HG02588 (cell line): ENCODE measurements around the gene LSG1.
"Not testable (repeated sequence)": the region's sequence is repeated elsewhere in the genome, so short reads cannot be mapped to it uniquely, and the experiment has no call there.

Experiments used
- ATAC-seq: cut with Tn5 transposase; IDR thresholded peaks from one replicate; pipeline ENCODE4 v1.9.1; 2021; ENCODE audit warnings: mild to moderate bottlenecking, moderate library complexity; ENCODE audit not compliant: unreplicated experiment

LSG1 gene

DNA sequence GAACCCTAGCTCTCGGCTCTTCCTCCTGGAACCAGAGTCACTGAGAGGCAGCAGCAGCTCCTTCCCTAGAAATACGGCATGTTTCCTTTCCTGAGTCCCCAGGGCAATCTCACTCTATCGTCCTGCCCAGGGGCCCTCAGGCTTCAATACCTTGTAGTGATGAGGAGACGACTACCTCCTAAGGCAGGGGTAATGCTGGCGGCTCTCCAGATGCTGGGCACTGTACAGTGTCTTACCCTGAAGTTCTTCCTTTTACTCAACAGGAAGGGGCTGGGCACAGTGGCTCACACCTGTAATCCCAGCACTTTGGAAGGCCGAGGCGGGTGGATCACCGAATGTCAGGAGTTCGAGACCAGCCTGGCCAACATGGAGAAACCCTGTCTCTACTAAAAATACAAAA, 52.2 kb downstream of the LSG1 start:
- ATAC-seq: no peak

DNA sequence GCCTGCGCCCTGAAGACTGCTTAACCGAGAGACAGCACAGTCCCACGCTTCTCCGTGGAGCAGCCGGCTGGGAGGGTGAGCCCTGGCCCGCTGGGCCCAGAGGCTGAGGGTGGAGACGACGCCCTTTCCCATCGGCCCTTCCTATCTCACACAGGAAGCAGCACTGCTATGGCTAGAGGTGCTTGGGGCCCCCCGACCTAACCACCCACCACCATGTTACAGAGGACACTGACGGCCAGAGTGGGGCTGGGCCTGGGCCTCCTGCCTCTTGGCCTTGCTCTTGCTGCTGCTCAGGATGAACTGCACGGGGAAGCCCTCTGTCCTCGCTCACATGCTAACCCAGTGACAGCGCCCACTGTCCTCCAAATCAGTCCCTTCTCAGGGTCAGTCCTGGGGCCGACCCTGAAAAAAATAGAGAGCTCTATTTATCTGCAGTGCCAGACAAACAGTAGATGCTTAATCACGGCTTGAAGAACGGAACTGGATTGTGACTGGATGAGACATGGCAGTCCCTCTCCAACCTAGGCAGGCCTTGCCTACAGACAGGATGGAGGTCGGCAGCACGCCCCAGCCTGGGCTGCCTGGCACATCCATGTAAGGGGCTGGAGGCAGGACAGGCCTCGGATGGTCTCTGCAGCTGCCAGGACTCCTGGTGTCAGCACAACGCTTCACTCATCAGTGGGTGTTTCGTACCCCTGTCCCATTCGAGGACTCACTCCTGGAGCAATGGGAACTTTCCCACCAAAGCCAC, 53.0 kb downstream of the LSG1 start:
- ATAC-seq: no peak

DNA sequence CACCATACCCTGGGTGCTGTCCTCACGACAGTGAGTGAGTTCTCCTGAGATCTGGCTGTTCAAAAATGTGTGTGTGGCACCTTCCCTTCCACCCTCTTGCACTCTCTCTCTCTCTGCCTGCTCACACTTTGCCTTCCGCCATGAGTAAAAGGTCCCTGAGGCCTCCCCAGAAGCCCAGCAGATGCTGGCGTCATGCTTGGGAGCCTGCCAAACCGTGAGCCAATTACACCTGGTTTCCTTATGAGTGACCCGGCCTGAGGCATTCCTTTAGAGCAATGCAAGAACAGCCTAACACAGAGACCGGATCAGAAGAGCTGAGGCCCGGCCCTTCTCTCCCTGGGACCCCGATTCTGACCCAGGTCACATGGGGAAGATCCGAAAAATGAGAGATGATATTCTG, 54.2 kb downstream of the LSG1 start:
- no peak for ATAC-seq

DNA sequence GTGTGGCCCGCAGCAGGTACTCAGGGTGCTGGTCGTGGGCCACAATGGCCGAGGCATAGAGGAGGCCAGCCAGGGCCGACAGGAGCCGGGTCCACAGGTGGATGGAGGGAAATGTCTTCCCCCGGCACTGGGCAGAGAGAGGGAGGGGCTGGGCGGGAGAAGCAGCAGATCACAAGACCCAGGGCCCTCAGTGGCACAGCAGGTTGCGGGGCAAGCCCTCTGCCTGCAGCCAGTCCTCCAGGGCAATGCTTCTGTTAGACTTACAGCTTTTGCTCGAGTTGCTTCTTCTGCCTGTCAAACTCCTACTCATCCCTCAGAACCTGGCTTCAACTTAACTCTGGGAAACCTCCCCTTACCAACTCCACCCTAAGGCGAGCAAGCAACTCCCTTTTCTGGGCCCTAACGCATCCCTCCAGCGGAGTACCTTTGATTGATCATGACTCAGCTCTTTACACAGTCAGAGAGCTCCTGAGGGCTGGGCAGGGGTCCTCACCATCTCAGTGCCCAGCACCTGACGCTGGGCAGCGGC, 54.8 kb downstream of the LSG1 start:
- ATAC-seq: no peak

DNA sequence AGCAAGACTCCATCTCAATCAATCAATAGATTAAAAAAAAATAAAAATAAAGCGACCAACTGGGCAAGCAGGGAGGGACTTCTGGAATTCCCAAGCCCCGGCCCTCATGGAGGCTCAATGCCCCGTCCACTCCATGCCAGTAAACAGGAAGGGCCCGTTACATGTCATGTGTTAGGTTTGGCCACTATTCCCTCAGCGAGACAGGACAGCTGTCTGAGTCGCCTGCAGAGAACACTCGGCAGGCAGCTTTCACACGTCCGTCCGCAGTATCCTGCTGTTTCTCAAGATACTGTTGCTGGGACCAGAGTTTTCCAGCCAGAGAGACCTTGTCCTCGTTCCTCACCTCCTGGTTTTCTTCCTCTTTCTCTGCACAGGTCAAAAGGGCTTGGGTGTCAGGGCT, 56.8 kb downstream of the LSG1 start:
- no peak for ATAC-seq

DNA sequence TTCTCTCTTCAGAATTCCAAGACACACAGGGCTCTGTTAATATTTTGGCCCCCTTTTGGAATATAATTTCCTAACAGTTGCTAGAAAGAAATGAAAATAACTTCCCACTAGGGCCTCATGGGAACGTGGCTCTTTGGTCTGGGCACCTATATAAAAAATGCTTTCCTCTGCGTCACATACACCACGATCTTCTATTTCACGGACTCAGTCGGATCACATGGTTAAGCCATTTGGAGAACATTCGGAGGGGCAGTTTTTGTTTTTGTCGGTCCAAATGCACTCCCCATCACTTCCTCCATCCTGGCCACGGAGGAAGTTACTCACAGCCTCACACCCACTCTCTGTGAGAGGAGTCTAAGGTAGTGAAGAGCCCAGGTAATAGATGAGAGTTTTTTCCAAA, 59.8 kb downstream of the LSG1 start:
- no peak for ATAC-seq

- ATAC-seq: no peak
Observed at GRCh38 chr3:194610689-194611088, 61.3 kb downstream of the LSG1 start.

- no peak for ATAC-seq
Observed at GRCh38 chr3:194609601-194610000, 62.4 kb downstream of the LSG1 start.

DNA sequence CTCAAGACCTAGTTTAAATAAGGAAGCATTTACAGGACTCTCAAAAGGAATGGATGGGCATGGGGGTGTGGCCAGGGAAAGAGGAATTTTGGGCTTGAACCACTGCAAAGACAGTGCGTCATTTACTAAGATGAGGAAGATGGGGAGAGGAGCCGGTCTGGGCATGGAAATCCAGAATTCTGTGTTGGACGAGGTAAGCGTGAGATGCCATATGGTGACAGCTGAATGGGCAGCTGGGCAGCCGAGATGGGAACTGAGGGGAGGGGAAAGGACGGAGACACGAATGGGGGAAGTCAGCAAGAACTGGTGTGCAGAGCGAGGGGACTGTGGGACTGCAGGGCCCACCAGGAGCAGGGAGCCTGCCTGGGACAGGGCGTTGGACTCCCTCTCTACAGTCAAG, 63.0 kb downstream of the LSG1 start:
- ATAC-seq: no peak

- no peak for ATAC-seq
Observed at GRCh38 chr3:194607592-194608389, 64.2 kb downstream of the LSG1 start.

DNA sequence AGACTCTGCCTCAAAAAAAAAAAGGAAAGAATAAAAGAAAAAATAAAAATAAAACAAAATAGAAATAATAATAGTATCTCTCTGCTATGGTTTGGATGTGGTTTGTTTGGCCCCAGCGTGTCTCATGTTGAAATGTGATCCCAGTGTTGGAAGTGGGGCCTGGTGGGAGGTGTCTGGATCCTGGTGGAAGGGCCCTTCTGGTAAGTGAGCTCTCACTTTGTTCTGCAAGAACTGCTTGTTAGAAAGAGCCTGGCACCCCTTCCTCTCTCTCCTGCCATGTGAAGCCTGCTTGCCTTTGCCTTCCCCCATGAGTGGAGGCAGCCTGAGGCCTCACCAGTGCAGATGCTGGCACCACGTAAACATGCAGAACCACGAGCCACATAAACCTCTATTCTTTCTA, 65.0 kb downstream of the LSG1 start:
- ATAC-seq: no peak

DNA sequence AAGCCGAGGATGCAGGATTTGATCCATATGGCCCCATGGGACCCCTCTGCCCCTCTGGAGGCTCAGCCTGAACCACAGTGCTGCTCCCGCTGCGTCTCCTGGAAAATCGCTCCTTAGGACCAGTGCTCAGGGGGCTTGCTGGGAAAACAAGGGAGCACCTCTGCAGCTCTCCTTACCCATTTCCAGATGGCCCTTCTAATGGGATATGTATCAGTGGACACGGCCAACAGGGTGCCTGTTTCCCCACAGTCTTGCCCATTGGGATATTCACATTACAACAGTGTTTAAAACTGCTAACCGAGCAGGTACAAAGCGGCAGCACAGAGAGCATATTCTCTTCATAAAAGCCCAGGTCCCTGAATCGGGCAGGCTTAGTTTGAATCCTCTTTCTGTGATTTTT, 65.8 kb downstream of the LSG1 start:
- no peak for ATAC-seq

DNA sequence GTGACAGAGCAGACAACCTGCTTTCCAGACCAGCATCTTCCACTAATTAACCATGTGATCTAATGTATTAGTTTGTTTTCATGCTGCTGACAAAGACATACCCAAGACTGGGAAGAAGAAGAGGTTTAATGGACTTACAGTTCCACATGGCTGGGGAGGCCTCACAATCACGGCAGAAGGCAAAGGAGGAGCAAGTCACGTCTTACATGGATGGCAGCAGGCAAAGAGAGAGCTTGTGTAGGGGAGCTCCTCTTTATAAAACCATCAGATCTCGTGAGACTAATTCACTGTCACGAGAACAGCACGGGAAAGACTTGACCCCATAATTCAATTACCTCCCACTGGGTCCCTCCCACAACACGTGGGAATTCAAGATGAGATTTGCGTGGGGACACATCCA, 66.7 kb downstream of the LSG1 start:
- not testable (repeated sequence) for ATAC-seq

- no peak for ATAC-seq
Observed at GRCh38 chr3:194604837-194605236, 67.2 kb downstream of the LSG1 start.

GRCh38 chr3:194604126-194604525, 67.9 kb downstream of the LSG1 start:
- ATAC-seq: no peak

DNA sequence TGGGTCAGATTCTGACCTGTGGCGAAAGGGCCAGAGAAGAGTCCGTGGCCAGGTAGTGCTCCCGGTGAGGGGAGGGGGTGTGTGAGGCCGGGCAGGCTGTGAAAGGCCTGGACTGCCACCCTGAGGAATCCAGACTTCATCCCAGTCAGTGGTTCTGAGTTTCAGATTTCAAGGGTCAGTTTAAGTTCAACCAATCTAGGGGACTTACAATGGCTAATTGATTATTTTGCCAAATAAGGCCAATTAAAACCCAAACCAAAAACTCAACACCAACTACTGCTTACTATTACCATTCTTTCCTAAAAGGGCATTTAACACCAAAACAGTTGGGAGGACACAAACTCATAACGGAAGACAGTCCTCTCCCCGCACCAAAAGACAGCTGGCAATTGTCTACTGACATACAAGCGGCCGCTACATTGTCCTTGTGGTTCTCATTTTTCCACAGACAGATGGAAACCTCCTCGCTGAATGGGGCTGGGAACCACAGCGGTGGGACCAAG, 69.3 kb downstream of the LSG1 start:
- ATAC-seq: no peak

GRCh38 chr3:194598771-194599557, 73.0 kb downstream of the LSG1 start:
- no peak for ATAC-seq

- no peak for ATAC-seq
Observed at GRCh38 chr3:194596906-194597305, 75.1 kb downstream of the LSG1 start.

DNA sequence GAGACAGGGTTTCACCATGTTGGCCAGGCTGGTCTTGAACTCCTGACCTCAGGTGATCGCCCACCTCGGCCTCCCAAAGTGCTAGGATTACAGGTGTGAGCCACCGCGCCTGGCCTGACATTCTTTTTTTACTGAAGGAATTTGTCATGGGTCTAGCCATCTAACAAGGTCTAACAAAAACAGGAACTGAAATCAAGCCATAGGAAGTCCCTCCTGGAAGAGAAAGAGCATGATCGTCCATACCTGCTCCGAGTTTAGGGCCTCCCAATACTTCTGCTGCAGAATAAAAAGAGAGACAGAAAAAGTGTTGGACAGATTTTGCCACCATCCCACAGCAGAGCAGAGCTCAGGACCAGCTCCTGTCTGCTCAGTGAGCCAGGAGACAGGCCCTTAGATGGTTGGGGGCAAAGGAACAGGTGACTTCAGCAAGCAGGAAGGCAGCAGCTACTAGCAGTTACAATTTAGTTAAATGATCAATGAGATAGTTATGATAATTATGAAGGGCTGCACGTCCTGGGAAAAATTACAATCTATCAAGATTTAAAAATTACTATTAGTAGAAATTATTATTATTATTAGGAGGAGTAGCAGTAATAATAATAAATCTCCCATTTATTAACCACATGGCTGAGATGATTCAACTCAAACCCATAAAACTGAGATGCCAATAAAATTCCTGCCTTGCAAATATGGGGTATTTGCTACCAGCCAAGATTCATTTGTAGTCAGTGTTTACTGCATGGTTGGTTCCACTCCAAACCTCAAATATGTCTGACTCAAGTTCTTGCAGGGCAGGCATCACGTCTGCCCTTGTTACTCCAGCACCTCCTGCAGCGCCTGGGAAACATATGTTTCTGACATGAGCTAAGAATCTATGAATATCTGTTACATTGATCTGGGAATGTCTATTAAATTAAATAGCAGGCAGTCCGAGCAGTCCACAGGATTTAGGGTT, 78.9 kb downstream of the LSG1 start:
- ATAC-seq: no peak
